Measurements from ENCODE around the gene INO80. TPM values are rescaled to one million over a fixed set of nuclear protein-coding genes. Genes with fewer than 3 reads are reported as not detected.

The INO80 gene
- polyA plus RNA-seq, 1 experiment = 5.3 TPM

DNA sequence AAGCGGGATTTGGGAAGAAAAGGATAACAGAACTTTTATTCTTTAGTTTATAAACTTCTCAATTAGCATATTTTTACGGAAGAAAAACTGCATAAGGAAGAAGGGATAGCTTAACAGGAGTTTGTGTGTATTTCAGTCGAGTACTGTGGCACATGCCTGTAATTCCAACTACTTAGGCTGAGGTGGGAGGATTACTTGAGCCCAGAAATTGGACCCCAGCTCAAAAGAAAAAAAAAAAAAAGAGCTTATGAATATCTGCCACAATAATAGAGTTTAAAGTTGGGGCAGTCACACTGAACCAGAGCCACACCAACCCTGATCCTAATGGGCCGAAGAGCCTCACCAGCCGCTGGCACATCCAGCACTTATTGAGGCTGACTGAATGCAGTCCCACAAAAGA is 131.7 kb downstream of the INO80 start:
- peak overlapping the region; percentile 84 for H3K27ac ChIP-seq (ENCODE audit: low read depth, low read length)
- ChIA-PET POLR2A (interaction anchor here (0.5 to 1.8 kb wide), 4 partner anchors 8 to 264 kb away, joined by 3 to 7 read pairs (median 4); no protein-coding TSS in a partner anchor), CTCF (interaction anchor here (0.6 to 2.4 kb wide), 2 partner anchors 43 to 55 kb away, joined by 3 to 10 read pairs; no protein-coding TSS in a partner anchor)
- no peak overlapping the region for H3K4me3 ChIP-seq (ENCODE audit: low read depth, low read length)
- no peaks in the 10 kb centered on the region for H3K27me3 ChIP-seq (ENCODE audit: control insufficient read depth, insufficient read depth, low read length)
- TF ChIP-seq, protein P1, sequence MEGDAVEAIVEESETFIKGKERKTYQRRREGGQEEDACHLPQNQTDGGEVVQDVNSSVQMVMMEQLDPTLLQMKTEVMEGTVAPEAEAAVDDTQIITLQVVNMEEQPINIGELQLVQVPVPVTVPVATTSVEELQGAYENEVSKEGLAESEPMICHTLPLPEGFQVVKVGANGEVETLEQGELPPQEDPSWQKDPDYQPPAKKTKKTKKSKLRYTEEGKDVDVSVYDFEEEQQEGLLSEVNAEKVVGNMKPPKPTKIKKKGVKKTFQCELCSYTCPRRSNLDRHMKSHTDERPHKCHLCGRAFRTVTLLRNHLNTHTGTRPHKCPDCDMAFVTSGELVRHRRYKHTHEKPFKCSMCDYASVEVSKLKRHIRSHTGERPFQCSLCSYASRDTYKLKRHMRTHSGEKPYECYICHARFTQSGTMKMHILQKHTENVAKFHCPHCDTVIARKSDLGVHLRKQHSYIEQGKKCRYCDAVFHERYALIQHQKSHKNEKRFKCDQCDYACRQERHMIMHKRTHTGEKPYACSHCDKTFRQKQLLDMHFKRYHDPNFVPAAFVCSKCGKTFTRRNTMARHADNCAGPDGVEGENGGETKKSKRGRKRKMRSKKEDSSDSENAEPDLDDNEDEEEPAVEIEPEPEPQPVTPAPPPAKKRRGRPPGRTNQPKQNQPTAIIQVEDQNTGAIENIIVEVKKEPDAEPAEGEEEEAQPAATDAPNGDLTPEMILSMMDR (IDR thresholded peaks at IDR 0.05; ENCODE audit: low read depth, low read length) = no peak
- DNase-seq (ENCODE audit: low read depth, low spot score) = no peak
- no peaks in the 10 kb centered on the region for H3K9me3 ChIP-seq (ENCODE audit: control insufficient read depth, insufficient read depth, low read length)

DNA sequence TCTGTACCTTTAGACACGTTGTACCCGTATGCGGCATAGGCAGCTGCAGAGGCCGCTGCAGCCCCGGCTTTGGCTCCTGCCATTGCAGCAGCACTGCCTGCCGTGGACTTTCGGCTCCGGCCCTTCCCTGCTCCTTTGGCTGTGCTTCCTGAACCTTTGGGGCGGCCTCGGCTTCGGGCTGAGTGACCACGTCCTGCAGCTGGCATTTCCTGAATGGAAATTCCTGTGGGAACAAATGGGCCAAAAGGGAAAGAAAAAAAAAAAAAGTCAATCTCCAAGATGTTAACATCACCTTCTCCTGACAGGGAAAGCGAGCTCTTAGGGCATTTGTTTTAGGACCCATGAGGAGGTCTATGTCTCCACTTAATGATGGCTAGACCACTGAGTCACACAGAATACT is 133.2 kb downstream of the INO80 start:
- ChIA-PET POLR2A (interaction anchor here (0.6 to 1.8 kb wide), 13 partner anchors 9 to 301 kb away, joined by 3 to 12 read pairs (median 4); partner anchors contain the start of gene CHAC1), CTCF (interaction anchor here (0.7 to 1.8 kb wide), 8 partner anchors 19 to 464 kb away, joined by 3 to 8 read pairs (median 3); no protein-coding TSS in a partner anchor)
- Histone ChIP-seq H3K4me3 (ENCODE audit: low read depth, low read length) (no peak overlapping the region; the same call in 1 of the 2 replicates), H3K27ac (ENCODE audit: low read depth, low read length) (peak overlapping the region; percentile 84), H3K27me3 (ENCODE audit: control insufficient read depth, insufficient read depth, low read length) (no peaks in the 10 kb centered on the region), H3K9me3 (ENCODE audit: control insufficient read depth, insufficient read depth, low read length) (no peaks in the 10 kb centered on the region)
- DNase-seq (ENCODE audit: low read depth, low spot score) = peak; percentile 67
- TF ChIP-seq, protein P1 (IDR thresholded peaks at IDR 0.05; ENCODE audit: low read depth, low read length) = no peak

DNA sequence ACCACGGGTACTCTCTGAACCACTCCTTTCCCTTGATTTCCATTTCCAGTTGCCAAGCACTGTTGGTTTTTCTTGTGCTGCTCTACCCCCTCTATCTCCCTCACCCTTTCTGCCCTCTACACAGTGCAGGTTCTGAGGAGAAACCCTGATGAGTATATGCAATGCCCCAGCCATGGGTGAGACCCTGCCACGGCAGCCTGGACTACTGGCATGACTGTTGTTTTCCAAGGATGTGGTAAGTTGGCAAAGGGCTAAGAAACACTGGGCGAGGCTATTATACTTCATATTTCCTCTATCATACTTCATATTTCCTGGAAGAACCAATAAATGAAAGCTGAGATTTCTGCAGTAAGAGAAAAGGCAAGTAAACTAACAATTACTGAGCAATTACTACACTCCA is 134.9 kb downstream of the INO80 start:
- H3K4me3 ChIP-seq (ENCODE audit: low read depth, low read length) = no peak overlapping the region
- no peaks in the 10 kb centered on the region for H3K9me3 ChIP-seq (ENCODE audit: control insufficient read depth, insufficient read depth, low read length)
- no peaks in the 10 kb centered on the region for H3K27me3 ChIP-seq (ENCODE audit: control insufficient read depth, insufficient read depth, low read length)
- DNase-seq (ENCODE audit: low read depth, low spot score) = no peak
- H3K27ac ChIP-seq (ENCODE audit: low read depth, low read length) = no peak overlapping the region
- ChIA-PET CTCF (no interaction called here), POLR2A (interaction anchor here (0.7 to 1.4 kb wide), 2 partner anchors 28 to 135 kb away, joined by 3 to 4 read pairs; partner anchors contain the start of genes CHAC1 and INO80)
- TF ChIP-seq, protein P1 (IDR thresholded peaks at IDR 0.05; ENCODE audit: low read depth, low read length) = no peak

DNA sequence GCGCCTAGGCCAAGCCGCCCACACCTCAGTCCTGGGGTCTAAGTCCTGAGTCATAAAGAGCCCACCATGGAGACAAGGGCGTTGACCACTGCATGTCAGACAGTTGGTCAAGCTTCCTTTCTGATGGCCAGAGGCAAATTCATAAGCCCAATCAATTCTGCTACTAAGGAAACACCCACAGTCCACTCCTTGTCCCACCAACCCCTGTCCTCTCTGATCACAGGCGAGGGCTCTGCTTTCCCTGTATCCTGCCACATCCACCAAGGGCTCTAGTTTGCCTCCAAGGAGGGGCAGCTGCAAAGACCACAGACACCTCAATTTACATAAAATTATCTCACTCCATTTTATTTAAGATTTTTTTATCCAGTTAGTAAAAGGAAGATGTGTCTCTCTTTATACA is 137.5 kb downstream of the INO80 start:
- DNase-seq (ENCODE audit: low read depth, low spot score) = no peak
- CTCF ChIA-PET = no interaction called here
- H3K27ac ChIP-seq (ENCODE audit: low read depth, low read length) = no peak overlapping the region
- TF ChIP-seq, protein P1 (IDR thresholded peaks at IDR 0.05; ENCODE audit: low read depth, low read length) = no peak
- POLR2A ChIA-PET = no interaction called here
- no peaks in the 10 kb centered on the region for H3K9me3 ChIP-seq (ENCODE audit: control insufficient read depth, insufficient read depth, low read length)
- no peak overlapping the region for H3K4me3 ChIP-seq (ENCODE audit: low read depth, low read length)
- H3K27me3 ChIP-seq (ENCODE audit: control insufficient read depth, insufficient read depth, low read length) = no peaks in the 10 kb centered on the region

DNA sequence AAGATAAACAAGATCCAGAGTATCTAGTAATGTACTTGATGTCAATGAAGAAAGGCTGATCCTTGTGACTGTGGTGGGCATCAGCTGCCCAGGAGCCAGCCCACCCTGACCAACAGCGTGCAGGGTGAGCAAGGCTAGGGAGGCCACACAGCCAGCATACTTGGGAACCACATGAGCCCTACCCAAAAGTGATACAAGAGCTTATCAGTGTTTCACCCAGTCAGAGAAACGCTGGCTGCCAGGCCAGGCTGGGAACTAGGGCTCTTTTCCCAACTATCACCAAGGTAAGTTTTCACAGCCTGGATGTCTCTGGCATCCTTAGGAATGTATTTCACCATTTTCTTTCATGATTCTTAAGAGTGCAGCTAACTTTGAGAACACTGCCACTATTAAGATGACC is 137.9 kb downstream of the INO80 start:
- Histone ChIP-seq H3K9me3 (ENCODE audit: control insufficient read depth, insufficient read depth, low read length) (no peaks in the 10 kb centered on the region), H3K27ac (ENCODE audit: low read depth, low read length) (no peak overlapping the region), H3K27me3 (ENCODE audit: control insufficient read depth, insufficient read depth, low read length) (no peaks in the 10 kb centered on the region), H3K4me3 (ENCODE audit: low read depth, low read length) (no peak overlapping the region)
- TF ChIP-seq, protein P1 (IDR thresholded peaks at IDR 0.05; ENCODE audit: low read depth, low read length) = no peak
- no peak for DNase-seq (ENCODE audit: low read depth, low spot score)
- POLR2A ChIA-PET = no interaction called here
- CTCF ChIA-PET = no interaction called here

Data from AG04450 (cell line).